ENCODE results near the gene NNT.
"Not testable (repeated sequence)": the region's sequence is repeated elsewhere in the genome, so short reads cannot be mapped to it uniquely, and the experiment has no call there.

Gene NNT

GRCh38 chr5:43664501-43665040 is 61.6 kb downstream of the NNT start:
- DNase-seq (ENCODE audit: low read depth in 3 of 3) = no peak

- not testable (repeated sequence) for DNase-seq (ENCODE audit: low read depth in 3 of 3)
Measured at GRCh38 chr5:43665749-43666148, 62.8 kb downstream of the NNT start.

GRCh38 chr5:43666728-43667127 is 63.7 kb downstream of the NNT start:
- DNase-seq (ENCODE audit: low read depth in 3 of 3) = not testable (repeated sequence)

- not testable (repeated sequence) for DNase-seq (ENCODE audit: low read depth in 3 of 3)
Measured at GRCh38 chr5:43667379-43667778, 64.4 kb downstream of the NNT start.

- no peak for DNase-seq (ENCODE audit: low read depth in 3 of 3)
Measured at GRCh38 chr5:43674536-43674935, 71.6 kb downstream of the NNT start.

GRCh38 chr5:43675357-43675756 is 72.4 kb downstream of the NNT start:
- DNase-seq (ENCODE audit: low read depth in 3 of 3) = no peak

GRCh38 chr5:43676083-43676840 is 73.3 kb downstream of the NNT start:
- DNase-seq (ENCODE audit: low read depth in 3 of 3) = no peak

- no peak for DNase-seq (ENCODE audit: low read depth in 3 of 3)
Measured at GRCh38 chr5:43677253-43677652, 74.3 kb downstream of the NNT start.

- DNase-seq (ENCODE audit: low read depth in 3 of 3) = no peak
Measured at GRCh38 chr5:43679214-43679613, 76.2 kb downstream of the NNT start.

- DNase-seq (ENCODE audit: low read depth in 3 of 3) = no peak
Measured at GRCh38 chr5:43680286-43680685, 77.3 kb downstream of the NNT start.

GRCh38 chr5:43683884-43684471 is 81.0 kb downstream of the NNT start:
- no peak for DNase-seq (ENCODE audit: low read depth in 3 of 3)

- no peak for DNase-seq (ENCODE audit: low read depth in 3 of 3)
Measured at GRCh38 chr5:43685252-43685950, 82.4 kb downstream of the NNT start.

GRCh38 chr5:43687275-43687674 is 84.3 kb downstream of the NNT start:
- no peak for DNase-seq (ENCODE audit: low read depth in 3 of 3)

- no peak for DNase-seq (ENCODE audit: low read depth in 3 of 3)
Measured at GRCh38 chr5:43691275-43691674, 88.3 kb downstream of the NNT start.

- DNase-seq (ENCODE audit: low read depth in 3 of 3) = no peak
Measured at GRCh38 chr5:43691893-43692292, 88.9 kb downstream of the NNT start.

- no peak for DNase-seq (ENCODE audit: low read depth in 3 of 3)
Measured at GRCh38 chr5:43693411-43693810, 90.4 kb downstream of the NNT start.

- no peak for DNase-seq (ENCODE audit: low read depth in 3 of 3)
Measured at GRCh38 chr5:43694027-43694426, 91.0 kb downstream of the NNT start.

GRCh38 chr5:43696444-43696843 is 93.5 kb downstream of the NNT start:
- not testable (repeated sequence) for DNase-seq (ENCODE audit: low read depth in 3 of 3)

- no peak for DNase-seq (ENCODE audit: low read depth in 3 of 3)
Measured at GRCh38 chr5:43699910-43700309, 96.9 kb downstream of the NNT start.

- DNase-seq (ENCODE audit: low read depth in 3 of 3) = no peak
Measured at GRCh38 chr5:43700601-43701000, 97.6 kb downstream of the NNT start.

- no peak for DNase-seq (ENCODE audit: low read depth in 3 of 3)
Measured at GRCh38 chr5:43701227-43701626, 98.2 kb downstream of the NNT start.

GRCh38 chr5:43702293-43702692 is 99.3 kb downstream of the NNT start:
- no peak for DNase-seq (ENCODE audit: low read depth in 3 of 3)

GRCh38 chr5:43702815-43703214 is 99.8 kb downstream of the NNT start:
- no peak for DNase-seq (ENCODE audit: low read depth in 3 of 3)
